Smooth muscle cell (in vitro differentiated cells): ENCODE results near the gene MICAL2. TPM values are rescaled to one million over a fixed set of nuclear protein-coding genes. Genes with fewer than 3 reads are reported as not detected.
A peak's percentile ranks its signal among the peaks of the same experiment; 100 is the strongest.

Experiments used
- DNase-seq: peaks from one replicate; lab custom pipeline; 2025; ENCODE audit not compliant: unreplicated experiment; lab: John Stamatoyannopoulos, UW
- H2AFZ ChIP-seq: fragments of 200-600 bp; sonication (generic); 2 replicates; pipeline ENCODE4 v1.6.0; 2016; ENCODE audit warnings: antibody characterized with exemption, low read depth, mild to moderate bottlenecking
- H3F3A ChIP-seq: fragments of 200-600 bp; sonication (generic); 2 replicates; pipeline ENCODE4 v1.6.0; 2017; ENCODE audit warnings: antibody characterized with exemption, low read depth
- H3K27ac ChIP-seq: fragments of 200-600 bp; sonication (generic); 2 replicates; pipeline ENCODE4 v1.5.1; 2016; ENCODE audit warnings: low read depth, mild to moderate bottlenecking
- H3K27me3 ChIP-seq: fragments of 200-600 bp; sonication (generic); 2 replicates; pipeline ENCODE4 v1.6.1; 2016; ENCODE audit warnings: low read depth, mild to moderate bottlenecking
- H3K36me3 ChIP-seq: fragments of 200-600 bp; sonication (generic); 2 replicates; pipeline ENCODE4 v1.5.1; 2016; ENCODE audit warnings: low read depth
- H3K4me1 ChIP-seq: fragments of 200-600 bp; sonication (generic); 2 replicates; pipeline ENCODE4 v1.5.1; 2016; ENCODE audit warnings: low read depth
- H3K4me2 ChIP-seq: fragments of 200-600 bp; sonication (generic); 2 replicates; pipeline ENCODE4 v1.6.0; 2016; ENCODE audit warnings: mild to moderate bottlenecking
- H3K4me3 ChIP-seq: fragments of 200-600 bp; sonication (generic); 2 replicates; pipeline ENCODE4 v1.5.1; 2016; ENCODE audit warnings: mild to moderate bottlenecking
- H3K79me2 ChIP-seq: fragments of 200-600 bp; sonication (generic); 2 replicates; pipeline ENCODE4 v1.6.0; 2016; ENCODE audit warnings: low read depth, mild to moderate bottlenecking
- H3K9ac ChIP-seq: fragments of 200-600 bp; sonication (generic); 2 replicates; pipeline ENCODE4 v1.6.0; 2016; ENCODE audit warnings: low read depth
- H3K9me3 ChIP-seq: fragments of 200-600 bp; sonication (generic); replicated peaks from 2 replicates; pipeline ENCODE4 v1.5.1; 2016; ENCODE audit warnings: low read depth
- H4K20me1 ChIP-seq: fragments of 200-600 bp; sonication (generic); 2 replicates; pipeline ENCODE4 v1.6.0; 2016; ENCODE audit warnings: low read depth
- WGBS: methylation state at CpG from one replicate; pipeline ENCODE4 v1.1.7; 2016; ENCODE audit warnings: low lambda C conversion rate; 5-methylcytosine and 5-hydroxymethylcytosine counted together
- polyA plus RNA-seq: library from polyadenylated mRNA; unstranded; fragments of >200 nt; fragmentation: Nextera tagmentation; extraction: Ambion mirVana; gene quantifications from 2 replicates; pipeline ENCODE4 v1.2.1, GENCODE V29; 2016
- total RNA-seq: library from RNA; depleted of rRNA; stranded (reverse); fragments of >200 nt; gene quantifications from 2 replicates; pipeline ENCODE4 v1.2.3, GENCODE V29; 2014
- TF ChIP-seq, protein P1 (sequence below): fragments of 200-600 bp; sonication (generic); IDR thresholded peaks from 2 replicates; pipeline ENCODE4 v1.5.1; 2017; ENCODE audit warnings: borderline replicate concordance, mild to moderate bottlenecking, antibody characterized with exemption; ENCODE audit not compliant: insufficient read depth, poor library complexity, severe bottlenecking

The MICAL2 gene
- total and polyA plus RNA-seq, 2 experiments from 2014 or later: 161 to 287 TPM

DNA sequence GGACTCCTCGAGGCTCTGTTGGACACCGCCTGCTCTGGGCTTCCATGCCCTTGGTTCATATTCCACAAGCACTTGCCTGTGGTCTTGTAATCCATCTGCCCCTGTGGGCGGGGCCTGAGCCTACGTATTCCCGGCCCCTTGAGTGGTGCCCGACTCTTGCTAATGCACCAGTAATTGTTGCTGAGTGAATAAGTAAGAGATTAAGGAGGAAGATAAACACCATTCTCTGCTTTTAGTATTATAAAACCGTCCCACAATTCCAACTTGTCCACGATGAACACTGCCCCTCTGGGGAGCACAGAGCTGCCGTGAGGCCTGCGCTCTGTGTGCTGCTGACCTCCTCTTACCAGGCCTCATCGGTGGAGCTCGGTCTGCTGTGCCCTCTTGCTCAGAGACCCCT is 50.3 kb downstream of the MICAL2 start:
- peak overlapping the region; percentile 99 for H3K27ac ChIP-seq
- H3K79me2 ChIP-seq: peaks cover 19% of the 10 kb centered on the region
- H3K27me3 ChIP-seq: no peaks in the 10 kb centered on the region
- peaks cover 50% of the 10 kb centered on the region for H3F3A ChIP-seq
- no peaks in the 10 kb centered on the region for H4K20me1 ChIP-seq
- no peak overlapping the region for H3K4me3 ChIP-seq
- H3K36me3 ChIP-seq: no peaks in the 10 kb centered on the region
- H3K4me1 ChIP-seq: peaks cover 31% of the 10 kb centered on the region
- H3K9ac ChIP-seq: peak overlapping the region; percentile 66
- DNase-seq: no peak
- no peak overlapping the region for H2AFZ ChIP-seq
- 27% methylated on average over 12 of the region's 12 CpGs for WGBS
- peak overlapping the region; percentile 61 for H3K4me2 ChIP-seq
- H3K9me3 ChIP-seq: no peaks in the 10 kb centered on the region
- TF ChIP-seq, protein P1, sequence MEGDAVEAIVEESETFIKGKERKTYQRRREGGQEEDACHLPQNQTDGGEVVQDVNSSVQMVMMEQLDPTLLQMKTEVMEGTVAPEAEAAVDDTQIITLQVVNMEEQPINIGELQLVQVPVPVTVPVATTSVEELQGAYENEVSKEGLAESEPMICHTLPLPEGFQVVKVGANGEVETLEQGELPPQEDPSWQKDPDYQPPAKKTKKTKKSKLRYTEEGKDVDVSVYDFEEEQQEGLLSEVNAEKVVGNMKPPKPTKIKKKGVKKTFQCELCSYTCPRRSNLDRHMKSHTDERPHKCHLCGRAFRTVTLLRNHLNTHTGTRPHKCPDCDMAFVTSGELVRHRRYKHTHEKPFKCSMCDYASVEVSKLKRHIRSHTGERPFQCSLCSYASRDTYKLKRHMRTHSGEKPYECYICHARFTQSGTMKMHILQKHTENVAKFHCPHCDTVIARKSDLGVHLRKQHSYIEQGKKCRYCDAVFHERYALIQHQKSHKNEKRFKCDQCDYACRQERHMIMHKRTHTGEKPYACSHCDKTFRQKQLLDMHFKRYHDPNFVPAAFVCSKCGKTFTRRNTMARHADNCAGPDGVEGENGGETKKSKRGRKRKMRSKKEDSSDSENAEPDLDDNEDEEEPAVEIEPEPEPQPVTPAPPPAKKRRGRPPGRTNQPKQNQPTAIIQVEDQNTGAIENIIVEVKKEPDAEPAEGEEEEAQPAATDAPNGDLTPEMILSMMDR: no peak

DNA sequence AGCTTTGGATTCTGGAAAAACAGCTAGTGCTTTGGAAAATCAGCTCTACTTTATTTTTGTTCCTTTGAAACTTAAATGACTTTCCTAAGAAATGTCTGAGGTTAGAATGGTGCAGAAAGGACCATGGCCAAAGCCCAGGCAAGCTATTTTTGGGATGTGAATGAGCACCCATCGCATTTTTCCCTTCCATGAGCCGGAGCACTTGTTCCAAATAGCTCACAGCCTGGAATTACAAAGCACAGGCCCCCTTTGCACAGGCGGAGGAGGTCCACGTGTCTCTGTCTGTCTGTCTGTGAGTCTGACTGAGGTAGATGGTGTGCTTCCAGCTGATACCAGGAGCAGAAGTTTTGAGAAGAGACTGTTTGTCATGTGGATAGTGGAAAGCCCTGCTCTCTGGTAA is 50.7 kb downstream of the MICAL2 start:
- H2AFZ ChIP-seq: no peak overlapping the region
- H3K4me2 ChIP-seq: peak overlapping the region; percentile 61
- H3F3A ChIP-seq: peaks cover 54% of the 10 kb centered on the region
- peak overlapping the region; percentile 66 for H3K9ac ChIP-seq
- no peaks in the 10 kb centered on the region for H3K27me3 ChIP-seq
- WGBS: 69% methylated on average over 4 of the region's 4 CpGs
- no peaks in the 10 kb centered on the region for H4K20me1 ChIP-seq
- H3K4me1 ChIP-seq: peaks cover 31% of the 10 kb centered on the region
- peaks cover 24% of the 10 kb centered on the region for H3K79me2 ChIP-seq
- peak overlapping the region; percentile 99 for H3K27ac ChIP-seq
- TF ChIP-seq, protein P1: no peak
- no peak for DNase-seq
- H3K4me3 ChIP-seq: no peak overlapping the region
- no peaks in the 10 kb centered on the region for H3K36me3 ChIP-seq
- no peaks in the 10 kb centered on the region for H3K9me3 ChIP-seq

DNA sequence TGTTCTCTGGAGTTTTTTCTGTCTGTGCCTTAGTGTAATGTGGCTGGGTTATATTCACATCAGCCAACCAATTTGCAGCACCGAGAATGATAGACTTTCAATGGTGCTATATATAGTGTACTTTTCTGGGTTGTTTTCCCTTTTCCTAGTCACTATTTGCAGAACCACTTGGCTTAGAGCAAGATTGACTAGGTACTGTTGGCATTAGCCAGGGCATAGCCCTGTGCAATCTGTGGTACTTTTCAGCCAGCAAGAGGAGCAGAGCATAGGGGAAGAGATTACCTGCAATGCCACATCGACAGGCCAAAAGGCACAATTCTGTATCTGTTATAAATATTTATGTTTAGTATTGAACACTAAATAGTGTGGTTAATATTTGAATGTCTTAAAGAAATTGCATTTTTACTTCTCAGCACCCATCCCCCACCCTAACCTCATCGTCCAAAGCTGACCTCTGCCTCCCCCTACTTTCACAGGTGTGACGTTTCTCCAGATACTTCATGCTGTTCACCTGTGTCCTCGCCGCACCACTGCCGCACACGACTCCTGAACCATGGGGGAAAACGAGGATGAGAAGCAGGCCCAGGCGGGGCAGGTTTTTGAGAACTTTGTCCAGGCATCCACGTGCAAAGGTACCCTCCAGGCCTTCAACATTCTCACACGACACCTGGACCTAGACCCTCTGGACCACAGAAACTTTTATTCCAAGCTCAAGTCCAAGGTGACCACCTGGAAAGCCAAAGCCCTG is 51.4 kb downstream of the MICAL2 start:
- H2AFZ ChIP-seq: no peak overlapping the region
- WGBS: 94% methylated on average over 12 of the region's 12 CpGs
- H3K4me2 ChIP-seq: peak overlapping the region; percentile 61
- H3K9me3 ChIP-seq: no peaks in the 10 kb centered on the region
- H3F3A ChIP-seq: peaks cover 60% of the 10 kb centered on the region
- H3K4me3 ChIP-seq: no peak overlapping the region
- DNase-seq: no peak
- peaks cover 20% of the 10 kb centered on the region for H3K79me2 ChIP-seq
- no peaks in the 10 kb centered on the region for H3K36me3 ChIP-seq
- TF ChIP-seq, protein P1: no peak
- peaks cover 35% of the 10 kb centered on the region for H3K4me1 ChIP-seq
- no peaks in the 10 kb centered on the region for H3K27me3 ChIP-seq
- peak overlapping the region; percentile 66 for H3K9ac ChIP-seq
- H3K27ac ChIP-seq: peak overlapping the region; percentile 99
- no peaks in the 10 kb centered on the region for H4K20me1 ChIP-seq

DNA sequence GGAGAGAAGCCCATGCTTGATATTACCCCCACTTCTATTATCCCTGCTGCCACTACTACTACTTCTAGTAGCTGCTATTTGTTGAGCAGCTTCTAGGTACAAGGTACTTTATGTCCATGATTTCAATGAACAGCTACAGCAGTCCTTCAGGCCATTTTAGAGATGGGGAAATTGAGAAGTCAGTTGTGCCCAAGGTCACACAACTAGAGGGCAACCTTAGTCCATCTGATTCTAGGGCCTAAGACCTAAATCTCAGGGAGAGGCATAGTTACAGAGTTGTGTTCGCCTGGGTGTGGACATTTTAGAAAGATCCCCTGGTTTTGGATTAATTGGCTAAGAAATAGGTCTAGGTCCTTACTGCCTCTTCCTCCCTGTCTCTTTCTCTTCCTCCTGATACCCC is 52.3 kb downstream of the MICAL2 start:
- Histone ChIP-seq H3F3A (peaks cover 55% of the 10 kb centered on the region), H4K20me1 (no peaks in the 10 kb centered on the region), H2AFZ (no peak overlapping the region), H3K9me3 (no peaks in the 10 kb centered on the region), H3K4me3 (no peak overlapping the region), H3K79me2 (peaks cover 20% of the 10 kb centered on the region), H3K4me1 (peaks cover 33% of the 10 kb centered on the region), H3K27me3 (no peaks in the 10 kb centered on the region), H3K4me2 (peak overlapping the region; percentile 61), H3K36me3 (no peaks in the 10 kb centered on the region), H3K9ac (peak overlapping the region; percentile 90), H3K27ac (peak overlapping the region; percentile 99)
- TF ChIP-seq, protein P1: no peak
- WGBS: 100% methylated on average over 1 of the region's 1 CpG
- no peak for DNase-seq
